GM10266 (cell line): Measurements from ENCODE around the gene SDK2.

Experiments
- DNase-seq: peaks from one replicate; pipeline ENCODE4 v3.0.0; 2012; ENCODE audit errors: extremely low spot score
- TF ChIP-seq, protein P1 (sequence below): IDR thresholded peaks from 2 replicates; pipeline ENCODE4 v1.5.1; 2012; ENCODE audit warnings: mild to moderate bottlenecking, low read depth; ENCODE audit not compliant: control insufficient read depth, insufficient read depth; ENCODE audit errors: missing control alignments

SDK2 gene

DNA sequence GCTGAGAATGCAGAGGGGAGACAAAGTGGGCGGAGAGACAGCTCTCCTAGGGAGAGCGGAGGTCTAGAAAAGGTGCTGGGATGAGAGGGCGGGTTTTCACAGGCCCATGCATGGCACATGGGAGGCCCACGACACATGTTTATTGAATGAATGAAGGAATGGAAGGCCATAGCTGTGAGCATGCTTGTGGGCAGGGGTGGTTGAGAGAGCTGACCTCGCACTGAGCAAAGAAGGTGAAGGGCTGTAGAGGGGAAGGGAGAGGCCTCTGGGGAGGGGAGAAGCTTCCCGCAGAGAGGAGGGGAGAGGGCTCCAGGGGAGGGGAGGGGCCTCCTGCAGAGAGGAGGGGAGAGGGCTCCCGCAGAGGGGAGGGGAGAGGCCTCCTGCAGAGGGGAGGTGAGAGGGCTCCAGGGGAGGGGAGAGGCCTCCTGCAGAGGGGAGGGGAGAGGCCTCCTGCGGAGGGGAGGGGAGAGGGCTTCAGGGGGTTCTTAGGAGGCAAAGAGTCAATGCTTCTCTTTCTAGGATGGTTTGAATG, 27.3 kb downstream of the SDK2 start:
- DNase-seq: no peak
- TF ChIP-seq, protein P1, sequence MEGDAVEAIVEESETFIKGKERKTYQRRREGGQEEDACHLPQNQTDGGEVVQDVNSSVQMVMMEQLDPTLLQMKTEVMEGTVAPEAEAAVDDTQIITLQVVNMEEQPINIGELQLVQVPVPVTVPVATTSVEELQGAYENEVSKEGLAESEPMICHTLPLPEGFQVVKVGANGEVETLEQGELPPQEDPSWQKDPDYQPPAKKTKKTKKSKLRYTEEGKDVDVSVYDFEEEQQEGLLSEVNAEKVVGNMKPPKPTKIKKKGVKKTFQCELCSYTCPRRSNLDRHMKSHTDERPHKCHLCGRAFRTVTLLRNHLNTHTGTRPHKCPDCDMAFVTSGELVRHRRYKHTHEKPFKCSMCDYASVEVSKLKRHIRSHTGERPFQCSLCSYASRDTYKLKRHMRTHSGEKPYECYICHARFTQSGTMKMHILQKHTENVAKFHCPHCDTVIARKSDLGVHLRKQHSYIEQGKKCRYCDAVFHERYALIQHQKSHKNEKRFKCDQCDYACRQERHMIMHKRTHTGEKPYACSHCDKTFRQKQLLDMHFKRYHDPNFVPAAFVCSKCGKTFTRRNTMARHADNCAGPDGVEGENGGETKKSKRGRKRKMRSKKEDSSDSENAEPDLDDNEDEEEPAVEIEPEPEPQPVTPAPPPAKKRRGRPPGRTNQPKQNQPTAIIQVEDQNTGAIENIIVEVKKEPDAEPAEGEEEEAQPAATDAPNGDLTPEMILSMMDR: no peak

DNA sequence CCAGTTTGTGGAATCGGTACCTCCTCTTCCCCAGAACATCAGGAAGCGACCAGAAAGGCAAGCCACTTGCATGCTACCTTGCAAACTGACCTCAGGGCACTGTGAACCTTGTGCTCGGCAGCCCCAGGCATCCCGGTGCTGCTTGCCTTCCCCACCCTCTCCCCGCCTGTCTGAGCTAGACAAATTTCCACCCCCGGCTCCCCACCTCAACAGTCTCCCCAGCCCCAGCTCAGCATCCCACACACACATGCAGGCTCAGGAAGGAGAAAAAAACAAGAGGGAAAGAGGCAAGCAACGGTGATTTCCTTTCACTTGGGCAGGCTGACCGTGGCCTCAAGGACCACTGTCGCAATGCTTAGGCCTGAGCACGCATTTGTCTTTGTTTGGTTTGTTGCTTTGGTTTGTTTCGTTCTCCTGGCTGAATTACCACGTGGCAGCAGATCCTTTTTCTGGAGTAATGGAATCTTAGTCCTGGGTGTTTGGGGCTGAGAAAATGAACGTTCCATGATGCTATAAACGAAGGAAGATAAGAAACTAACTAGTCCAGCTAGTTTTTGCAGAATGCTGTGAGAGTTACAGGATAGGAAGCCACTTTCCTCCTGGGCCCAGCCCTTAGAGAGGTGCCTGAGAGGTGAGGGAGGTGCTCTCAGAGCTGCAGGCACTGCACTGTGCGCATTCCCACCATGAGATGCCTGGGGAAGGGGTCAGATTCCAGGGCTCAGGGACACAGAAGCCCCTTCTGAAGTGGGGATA, 27.9 kb downstream of the SDK2 start:
- DNase-seq: no peak
- TF ChIP-seq, protein P1: no peak

DNA sequence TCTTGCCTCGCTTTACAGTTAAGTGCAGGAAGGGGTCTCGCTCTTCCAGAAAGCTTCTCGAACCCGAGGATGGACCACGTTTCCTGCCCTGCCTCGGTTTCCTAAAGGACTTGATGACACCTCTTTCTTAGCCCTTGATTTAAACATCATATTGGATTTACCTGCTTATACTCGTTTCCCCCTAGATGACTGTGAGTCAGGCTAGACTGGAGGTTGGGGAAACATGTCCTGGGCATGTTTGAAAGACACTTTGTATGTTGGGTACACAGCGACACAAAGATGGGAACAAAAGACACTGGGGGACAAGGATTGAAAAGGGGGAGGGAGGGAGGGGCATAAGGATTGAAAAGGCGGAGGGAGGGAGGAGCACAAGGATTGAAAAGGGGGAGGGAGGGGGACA, 30.0 kb downstream of the SDK2 start:
- DNase-seq: no peak
- TF ChIP-seq, protein P1: no peak

DNA sequence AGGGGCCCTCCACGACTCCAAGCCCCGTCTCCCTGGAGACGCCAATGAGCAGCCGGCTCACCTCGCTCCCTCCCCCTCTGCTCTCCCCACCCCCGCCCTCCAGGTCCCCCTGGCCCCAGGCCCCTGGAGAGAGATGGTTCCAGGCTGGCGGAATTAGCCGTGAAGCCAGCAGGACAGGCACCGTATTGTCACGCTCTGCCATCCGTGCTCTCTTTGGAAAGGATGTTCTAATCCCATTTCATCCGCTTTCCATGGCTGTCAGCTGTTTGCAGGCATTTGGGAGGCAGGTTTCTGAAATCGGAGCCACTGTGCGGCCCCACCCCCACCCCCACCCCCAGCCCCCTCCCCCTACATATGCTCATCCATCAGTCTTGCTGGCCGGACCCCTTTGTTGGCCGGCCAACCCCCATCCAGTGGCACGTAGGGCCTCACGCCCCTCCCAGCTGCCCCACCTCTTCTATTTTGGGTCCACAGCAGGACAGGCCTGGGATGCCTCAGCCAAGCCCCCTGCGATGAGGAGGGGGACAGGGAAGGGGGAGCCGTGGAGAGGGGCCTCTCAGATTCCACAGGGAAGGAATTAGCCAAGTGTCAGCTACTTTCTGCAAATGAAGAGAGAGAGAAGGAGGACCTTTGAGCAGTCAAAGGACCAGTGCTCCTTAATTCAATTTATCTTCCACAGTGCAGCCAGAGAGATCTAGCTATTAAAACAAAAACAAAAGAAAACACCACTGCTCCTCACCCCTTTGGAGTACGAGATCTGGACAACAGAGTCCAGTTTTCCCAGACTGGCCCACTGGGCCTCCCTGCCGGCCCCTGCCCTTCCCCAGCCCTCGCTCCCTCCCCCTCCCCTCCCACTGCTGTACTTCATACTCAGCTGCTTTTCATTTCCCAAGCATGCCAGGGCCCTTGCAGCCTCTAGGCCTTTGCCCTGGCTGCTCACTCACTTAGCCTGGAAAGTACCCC, 30.7 kb downstream of the SDK2 start:
- TF ChIP-seq, protein P1: no peak

DNA sequence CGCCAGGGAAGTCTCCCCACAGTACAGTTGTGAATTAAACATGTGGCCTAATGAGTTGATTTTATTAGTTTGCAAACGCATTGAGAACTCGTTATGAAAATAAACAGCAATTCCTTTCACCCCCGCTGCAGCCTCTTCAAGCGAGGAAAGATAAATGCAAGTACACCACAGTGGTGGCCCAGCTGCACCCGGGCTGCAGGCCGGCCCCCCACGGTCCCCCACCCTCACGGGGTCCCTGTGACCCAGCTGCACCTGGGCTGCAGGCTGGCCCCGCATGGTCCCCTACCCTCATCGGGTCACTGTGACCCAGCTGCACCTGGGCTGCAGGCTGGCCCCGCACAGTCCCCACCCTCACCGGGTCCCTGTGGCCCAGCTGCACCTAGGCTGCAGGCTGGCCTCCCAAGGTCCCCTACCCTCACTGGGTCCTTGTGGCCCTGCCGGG, 32.2 kb downstream of the SDK2 start:
- no peak for DNase-seq

More for the DNA sequence above, 30.7 kb downstream of the SDK2 start:
- DNase-seq: no peak

DNA sequence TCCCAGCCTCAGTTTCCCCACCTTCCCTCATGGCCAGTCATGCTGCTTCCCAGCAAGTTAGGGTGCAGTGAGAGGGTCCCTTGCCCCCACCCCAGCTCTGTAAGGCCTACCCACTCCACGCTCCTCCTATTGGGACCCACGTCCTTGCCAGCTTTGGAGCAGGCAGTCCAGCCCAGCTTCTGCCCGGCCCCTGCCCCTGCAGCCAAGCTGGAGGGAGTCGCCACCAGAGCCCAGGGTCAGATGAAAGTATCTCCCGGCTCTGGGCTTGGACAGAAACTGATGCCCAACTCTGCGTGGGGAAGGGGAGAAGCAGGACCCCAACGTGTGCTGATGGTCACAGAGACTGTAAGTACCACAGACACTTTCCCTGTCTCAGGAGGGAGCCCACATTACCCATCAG, 32.6 kb downstream of the SDK2 start:
- no peak for DNase-seq
- TF ChIP-seq, protein P1: no peak

More for the DNA sequence above, 32.2 kb downstream of the SDK2 start:
- TF ChIP-seq, protein P1: no peak

DNA sequence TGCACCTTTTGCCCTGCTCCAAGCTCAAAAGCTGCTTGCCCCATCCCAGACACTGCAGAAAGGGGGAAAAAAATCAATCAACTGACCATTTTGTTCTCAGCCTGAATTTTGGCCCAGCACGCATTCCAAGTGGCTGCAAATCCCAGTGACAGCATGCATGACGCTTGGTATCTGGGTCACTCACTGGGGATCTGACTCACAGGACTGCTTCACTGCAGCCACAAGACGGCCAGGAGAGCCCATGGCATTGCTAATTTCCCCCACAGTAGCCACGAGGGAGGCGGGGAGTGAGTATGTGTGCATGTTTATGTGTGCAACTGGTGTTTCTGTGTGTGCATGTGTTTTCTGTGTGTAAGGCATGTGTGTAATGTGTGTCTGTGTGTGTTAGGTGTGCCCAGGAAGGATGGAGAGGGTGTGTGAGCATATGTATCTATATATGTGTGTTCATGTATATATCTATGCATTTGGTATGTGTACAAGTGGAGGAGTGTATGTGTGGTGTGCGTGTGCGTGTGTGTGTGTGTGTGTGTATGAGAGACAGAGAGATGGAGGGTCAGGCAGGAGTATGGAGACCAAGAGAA, 33.8 kb downstream of the SDK2 start:
- DNase-seq: no peak

More for the DNA sequence above, 33.8 kb downstream of the SDK2 start:
- TF ChIP-seq, protein P1: no peak
